ENCODE measurements around the gene KIF6.
"Not testable (repeated sequence)": the region's sequence is repeated elsewhere in the genome, so short reads cannot be mapped to it uniquely, and the experiment has no call there.

The KIF6 gene

GRCh38 chr6:39289490-39289889 lies 435.7 kb downstream of the KIF6 start:
- no peak for DNase-seq (ENCODE audit: low read depth in 2 of 2)

- DNase-seq (ENCODE audit: low read depth in 2 of 2): no peak
These were observed 437.6 kb downstream of the KIF6 start for GRCh38 chr6:39287601-39288000.

GRCh38 chr6:39286596-39286995 lies 438.6 kb downstream of the KIF6 start:
- not testable (repeated sequence) for DNase-seq (ENCODE audit: low read depth in 2 of 2)

GRCh38 chr6:39282774-39283173 lies 442.4 kb downstream of the KIF6 start:
- no peak for DNase-seq (ENCODE audit: low read depth in 2 of 2)

- DNase-seq (ENCODE audit: low read depth in 2 of 2): no peak
These were observed 443.8 kb downstream of the KIF6 start for GRCh38 chr6:39281312-39281980.

- no peak for DNase-seq (ENCODE audit: low read depth in 2 of 2)
These were observed 444.9 kb downstream of the KIF6 start for GRCh38 chr6:39280247-39280731.
